SK-N-SH treated with all-trans-retinoic acid at 6 μM for 48 hours (cell line): ENCODE measurements around the gene LRRC55.

Experiments used
- CSDC2 ChIP-seq: fragments of 250-450 bp; sonication (Bioruptor Pico); IDR thresholded peaks from 2 replicates; pipeline ENCODE4 v1.5.0; 2020; ENCODE audit warnings: mild to moderate bottlenecking, moderate library complexity
- GLIS3 ChIP-seq: fragments of 250-450 bp; sonication (Bioruptor Pico); IDR thresholded peaks from 2 replicates; pipeline ENCODE4 v1.5.0; 2020; ENCODE audit warnings: mild to moderate bottlenecking, moderate library complexity
- PATZ1 ChIP-seq: fragments of 250-450 bp; sonication (Bioruptor Pico); IDR thresholded peaks from 2 replicates; pipeline ENCODE4 v1.8.0; 2020; ENCODE audit warnings: mild to moderate bottlenecking, moderate library complexity, borderline replicate concordance
- TCF4 ChIP-seq: fragments of 250-450 bp; sonication (Bioruptor Pico); IDR thresholded peaks from 2 replicates; pipeline ENCODE4 v1.8.0; 2021; ENCODE audit warnings: mild to moderate bottlenecking, moderate library complexity, borderline replicate concordance
- ZFP30 ChIP-seq: fragments of 450-650 bp; formaldehyde crosslinking; IDR thresholded peaks from 2 replicates; pipeline ENCODE4 v1.5.0; 2022; ENCODE audit warnings: mild to moderate bottlenecking, moderate library complexity

GRCh38 chr11:57156928-57157327, 24.8 kb upstream of the LRRC55 start:
- TF ChIP-seq CSDC2: no peak
- TF ChIP-seq TCF4: no peak
- no peak for TF ChIP-seq GLIS3 (CRISPR knock-in tag)
- TF ChIP-seq ZFP30: no peak
- TF ChIP-seq PATZ1 (CRISPR knock-in tag): no peak
